OCI-LY7 (cell line): ENCODE data around the gene WNT3A. TPM values are rescaled to one million over a fixed set of nuclear protein-coding genes. Genes with fewer than 3 reads are reported as not detected.
"Not testable (repeated sequence)": the region's sequence is repeated elsewhere in the genome, so short reads cannot be mapped to it uniquely, and the experiment has no call there.

Experiments
- BruUV-seq: library from RNA; stranded (reverse); fragments of 400-500 nt; replicated peaks from 2 replicates; lab custom pipeline; 2021; lab: Mats Ljungman, UMichigan
- CTCF ChIA-PET: fragments of 300-600 bp; sonication (Branson Sonifier 250); formaldehyde crosslinking; loops from one replicate; lab custom pipeline; 2022; ENCODE audit warnings: antibody characterized with exemption; ENCODE audit not compliant: unreplicated experiment; lab: Charles Lee
- POLR2A ChIA-PET: fragments of 300-600 bp; sonication (Branson Sonifier 250); formaldehyde crosslinking; loops from one replicate; lab custom pipeline; 2022; ENCODE audit warnings: antibody characterized with exemption; lab: Charles Lee
- DNase-seq: peaks from one replicate; pipeline ENCODE4 v3.0.0-alpha.2; 2015; ENCODE audit warnings: low spot score
- H2AFZ ChIP-seq: fragments of 200-600 bp; sonication (generic), shearing (Covaris generic); 2 replicates; pipeline ENCODE4 v1.6.1; 2014; ENCODE audit warnings: mild to moderate bottlenecking, antibody characterized with exemption, low read length, moderate library complexity
- H3K27ac ChIP-seq: fragments of 200-600 bp; sonication (generic); 2 replicates; pipeline ENCODE4 v1.5.1; 2014; ENCODE audit warnings: mixed run types, low read depth, mild to moderate bottlenecking, moderate library complexity, low read length, inconsistent platforms; ENCODE audit not compliant: poor library complexity, severe bottlenecking
- H3K36me3 ChIP-seq: fragments of 200-600 bp; sonication (generic); 2 replicates; pipeline ENCODE4 v1.6.1; 2014; ENCODE audit warnings: mild to moderate bottlenecking, antibody characterized with exemption, low read length, moderate library complexity, mixed read lengths; ENCODE audit not compliant: insufficient read depth
- H3K4me1 ChIP-seq: fragments of 200-600 bp; sonication (generic); 2 replicates; pipeline ENCODE4 v1.5.1; 2014; ENCODE audit warnings: mild to moderate bottlenecking, low read length; ENCODE audit not compliant: insufficient read depth, poor library complexity, severe bottlenecking
- H3K4me2 ChIP-seq: fragments of 200-600 bp; sonication (generic); 2 replicates; pipeline ENCODE4 v1.6.1; 2014; ENCODE audit warnings: mild to moderate bottlenecking, low read length
- H3K4me3 ChIP-seq: fragments of 200-600 bp; sonication (generic); 2 replicates; pipeline ENCODE4 v1.5.1; 2014; ENCODE audit warnings: mild to moderate bottlenecking, low read depth, low read length; ENCODE audit not compliant: poor library complexity, severe bottlenecking
- H3K79me2 ChIP-seq: fragments of 200-600 bp; sonication (generic); 2 replicates; pipeline ENCODE4 v1.6.1; 2016; ENCODE audit warnings: low read depth, mild to moderate bottlenecking, low read length, moderate library complexity, mixed read lengths; ENCODE audit not compliant: insufficient read depth
- H3K9me2 ChIP-seq: fragments of 200-600 bp; sonication (generic); 2 replicates; pipeline ENCODE4 v1.6.1; 2016; ENCODE audit warnings: mild to moderate bottlenecking, low read length, mixed read lengths; ENCODE audit not compliant: insufficient read depth
- H3K9me3 ChIP-seq: fragments of 200-600 bp; sonication (generic); 2 replicates; pipeline ENCODE4 v1.6.1; 2014; ENCODE audit warnings: mild to moderate bottlenecking, mixed run types, low read length, mixed read lengths
- H4K20me1 ChIP-seq: fragments of 200-600 bp; sonication (generic); 2 replicates; pipeline ENCODE4 v1.6.1; 2014; ENCODE audit warnings: mild to moderate bottlenecking, antibody characterized with exemption, low read length, moderate library complexity, mixed read lengths; ENCODE audit not compliant: insufficient read depth
- EZH2phosphoT487 ChIP-seq: fragments of 200-600 bp; sonication (generic); IDR thresholded peaks from 2 replicates; pipeline ENCODE4 v1.6.1; 2018; ENCODE audit warnings: low read depth, borderline replicate concordance, mild to moderate bottlenecking, mixed run types, antibody characterized with exemption, low read length, moderate library complexity, mixed read lengths
- intact Hi-C: fragments of 100-400 bp; cut with micrococcal nuclease; formaldehyde crosslinking; loops from one replicate; pipeline ENCODE4 v1.10.0; 2022; ENCODE audit not compliant: unreplicated experiment
- total RNA-seq, 2 experiments: library from RNA; depleted of rRNA in 1 of 2; stranded (reverse); fragments of >200 nt in 1 of 2; shearing (Covaris generic) in 1 of 2; gene quantifications; 2 replicates each; pipeline ENCODE4 v1.2.3, GENCODE V29; 2014 to 2022
- TF ChIP-seq, protein P1 (sequence below): fragments of 200-600 bp; sonication (generic); conservative IDR thresholded peaks from 2 replicates; pipeline ENCODE4 v1.5.1; 2014; ENCODE audit warnings: mild to moderate bottlenecking, antibody characterized with exemption, low read length, moderate library complexity, mixed read lengths

The WNT3A gene
- total RNA-seq, 2 experiments from 2014 or later, result not detected

DNA sequence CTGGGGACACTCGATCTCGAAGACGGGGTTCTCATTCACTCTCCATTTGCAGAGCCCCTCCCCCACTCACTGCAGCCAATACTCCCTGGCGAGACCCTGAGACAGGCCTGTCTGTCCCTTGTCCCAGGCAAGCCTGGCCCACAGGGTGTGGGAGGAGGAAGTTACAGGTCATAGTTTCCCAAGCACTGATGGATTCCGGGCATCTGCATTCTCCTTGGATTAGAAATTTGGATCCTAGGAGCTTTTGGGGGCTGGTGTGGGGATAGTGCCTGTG, 11.3 kb downstream of the WNT3A start:
- no peaks in the 10 kb centered on the region for H3K9me3 ChIP-seq
- intact Hi-C loops, result no loop called here
- ChIA-PET POLR2A (no interaction called here), CTCF (no interaction called here)
- H2AFZ ChIP-seq, result no peak overlapping the region
- H3K9me2 ChIP-seq, result no peaks in the 10 kb centered on the region
- BruUV-seq, result no TSS peak
- H3K27ac ChIP-seq, result no peak overlapping the region
- no peaks in the 10 kb centered on the region for H4K20me1 ChIP-seq
- DNase-seq, result no peak
- H3K4me1 ChIP-seq, result no peaks in the 10 kb centered on the region
- no peak overlapping the region for H3K4me3 ChIP-seq
- TF ChIP-seq EZH2phosphoT487, result no peak
- TF ChIP-seq, protein P1, sequence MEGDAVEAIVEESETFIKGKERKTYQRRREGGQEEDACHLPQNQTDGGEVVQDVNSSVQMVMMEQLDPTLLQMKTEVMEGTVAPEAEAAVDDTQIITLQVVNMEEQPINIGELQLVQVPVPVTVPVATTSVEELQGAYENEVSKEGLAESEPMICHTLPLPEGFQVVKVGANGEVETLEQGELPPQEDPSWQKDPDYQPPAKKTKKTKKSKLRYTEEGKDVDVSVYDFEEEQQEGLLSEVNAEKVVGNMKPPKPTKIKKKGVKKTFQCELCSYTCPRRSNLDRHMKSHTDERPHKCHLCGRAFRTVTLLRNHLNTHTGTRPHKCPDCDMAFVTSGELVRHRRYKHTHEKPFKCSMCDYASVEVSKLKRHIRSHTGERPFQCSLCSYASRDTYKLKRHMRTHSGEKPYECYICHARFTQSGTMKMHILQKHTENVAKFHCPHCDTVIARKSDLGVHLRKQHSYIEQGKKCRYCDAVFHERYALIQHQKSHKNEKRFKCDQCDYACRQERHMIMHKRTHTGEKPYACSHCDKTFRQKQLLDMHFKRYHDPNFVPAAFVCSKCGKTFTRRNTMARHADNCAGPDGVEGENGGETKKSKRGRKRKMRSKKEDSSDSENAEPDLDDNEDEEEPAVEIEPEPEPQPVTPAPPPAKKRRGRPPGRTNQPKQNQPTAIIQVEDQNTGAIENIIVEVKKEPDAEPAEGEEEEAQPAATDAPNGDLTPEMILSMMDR, result no peak
- no peak overlapping the region for H3K4me2 ChIP-seq
- no peaks in the 10 kb centered on the region for H3K79me2 ChIP-seq
- H3K36me3 ChIP-seq, result no peaks in the 10 kb centered on the region

DNA sequence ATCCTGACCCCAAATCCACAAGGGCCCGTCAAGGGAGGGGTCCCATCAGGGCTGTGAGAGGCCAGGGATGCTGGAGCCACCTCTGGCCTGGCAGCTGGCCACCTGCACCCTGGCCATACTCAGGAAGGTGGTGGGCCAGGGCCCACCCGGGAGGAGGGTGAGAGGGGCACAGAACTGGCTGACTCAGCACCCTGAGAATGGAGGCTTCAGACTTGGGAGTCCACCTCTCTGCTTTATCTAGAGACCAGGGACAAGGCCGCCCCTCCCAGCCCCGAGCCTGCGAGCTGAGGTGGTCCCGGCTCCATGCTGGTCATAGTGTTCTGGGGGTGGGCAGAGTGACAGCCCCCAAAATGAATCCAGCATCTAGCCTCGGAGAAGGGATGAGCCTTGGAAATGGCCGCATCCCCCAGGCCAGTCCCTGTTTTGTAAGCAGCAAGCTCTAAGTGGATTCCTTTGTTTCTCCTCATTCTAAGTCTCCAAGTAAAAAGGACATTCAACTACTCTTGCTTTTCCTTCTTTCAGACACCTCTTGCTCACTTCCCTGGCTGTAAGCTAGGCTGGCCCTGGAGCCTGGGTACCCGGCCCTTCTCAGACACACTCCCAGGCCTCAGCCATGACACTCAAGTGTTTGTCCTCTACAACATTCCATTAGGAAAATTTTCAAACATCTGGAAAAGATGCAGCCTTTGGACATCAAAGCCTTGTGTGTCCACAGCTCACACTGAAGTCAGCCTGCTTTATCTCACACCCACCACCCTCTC, 12.3 kb downstream of the WNT3A start:
- intact Hi-C loops, result no loop called here
- no TSS peak for BruUV-seq
- Histone ChIP-seq H4K20me1 (no peaks in the 10 kb centered on the region), H3K27ac (no peak overlapping the region), H3K79me2 (no peaks in the 10 kb centered on the region), H2AFZ (no peak overlapping the region), H3K9me2 (no peaks in the 10 kb centered on the region), H3K9me3 (no peaks in the 10 kb centered on the region), H3K36me3 (no peaks in the 10 kb centered on the region), H3K4me1 (no peaks in the 10 kb centered on the region), H3K4me2 (no peak overlapping the region), H3K4me3 (no peak overlapping the region)
- TF ChIP-seq EZH2phosphoT487, result no peak
- TF ChIP-seq, protein P1, result no peak
- ChIA-PET POLR2A (no interaction called here), CTCF (no interaction called here)
- no peak for DNase-seq

DNA sequence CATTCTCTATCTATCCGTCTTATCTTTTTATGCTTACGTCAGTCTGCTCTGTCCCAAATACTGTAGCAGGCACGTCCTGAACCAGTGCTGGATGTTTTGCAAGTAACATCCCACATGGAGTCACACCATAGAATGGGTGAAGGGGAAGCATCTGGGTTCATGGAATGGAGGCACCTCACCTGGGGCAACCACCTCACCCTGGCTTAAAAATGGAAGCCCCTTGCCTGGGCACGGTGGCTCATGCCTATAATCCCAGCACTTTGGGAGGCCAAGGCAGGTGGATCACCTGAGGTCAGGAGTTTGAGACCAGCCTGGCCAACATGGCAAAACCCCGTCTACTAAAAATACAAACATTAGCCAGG, 12.9 kb downstream of the WNT3A start:
- BruUV-seq, H3K9me2 ChIP-seq, H3K9me3 ChIP-seq, CTCF ChIA-PET, H3K4me3 ChIP-seq, POLR2A ChIA-PET, intact Hi-C loops, DNase-seq, H4K20me1 ChIP-seq, H3K4me1 ChIP-seq, H3K79me2 ChIP-seq, H2AFZ ChIP-seq, H3K4me2 ChIP-seq, H3K27ac ChIP-seq, H3K36me3 ChIP-seq: not testable (repeated sequence)
